ENCODE results near the gene UBN1. TPM values are rescaled to one million over a fixed set of nuclear protein-coding genes. Genes with fewer than 3 reads are reported as not detected.

The UBN1 gene
- total and polyA plus RNA-seq, 2 donors (not counting 3 experiments of a cell fraction or from before 2014, with no cell fraction given) = 26.0 to 44.8 TPM

GRCh38 chr16:4820652-4821051, 26.6 kb upstream of the UBN1 start:
- Histone ChIP-seq H3K36me3 (ENCODE audit: control insufficient read depth in 2 of 2, extremely low read depth in 1 of 2, insufficient read depth in 2 of 2, low read length in 2 of 2) (peaks cover 29 to 46% of the 10 kb centered on the region in 2 experiments), H3K27ac (ENCODE audit: insufficient read depth, low read depth, low read length) (no peak overlapping the region), H2AFZ (ENCODE audit: low read depth, low read length) (no peak overlapping the region), H3K9ac (replicated peaks; ENCODE audit: extremely low read depth, insufficient read depth, low read length) (no peak overlapping the region), H3K4me3 (replicated peaks in 1 of 3; ENCODE audit: insufficient read depth in 1 of 3, low read depth in 1 of 3, low read length in 3 of 3) (no peak overlapping the region), H3K4me1 (ENCODE audit: control insufficient read depth, extremely low read depth, insufficient read depth, low read length) (no peaks in the 10 kb centered on the region), H3K79me2 (ENCODE audit: control insufficient read depth, insufficient read depth, low read length) (no peaks in the 10 kb centered on the region), H3K27me3 (ENCODE audit: control insufficient read depth in 2 of 2, insufficient read depth in 2 of 2, low read length in 2 of 2) (no peaks in the 10 kb centered on the region), H4K20me1 (replicated peaks; ENCODE audit: control insufficient read depth, extremely low read depth, insufficient read depth, low read length) (no peaks in the 10 kb centered on the region), H3K9me1 (replicated peaks; ENCODE audit: control insufficient read depth, extremely low read depth, insufficient read depth, low read length) (no peaks in the 10 kb centered on the region), H3K4me2 (ENCODE audit: insufficient read depth, low read length) (no peak overlapping the region), H3K9me3 (replicated peaks; ENCODE audit: control insufficient read depth, insufficient read depth, low read length) (no peaks in the 10 kb centered on the region)
- FAIRE-seq (no peak), DNase-seq (ENCODE audit: low read depth, low spot score) (no peak)
- BruUV-seq (replicated peaks) = no TSS peak
- dilution Hi-C loops (cut with MboI; ENCODE audit: extremely low pct_ligation_motif_present, low sequenced_read_pairs) (no loop called here), intact Hi-C loops (cut with micrococcal nuclease) (no loop called here)
- no peak for TF ChIP-seq POLR2A (IDR thresholded peaks at IDR 0.05; ENCODE audit: low read depth, low read length)
- no peak for TF ChIP-seq CTCF (IDR thresholded peaks at IDR 0.05; ENCODE audit: extremely low read depth in 1 of 2, insufficient read depth in 1 of 2, low read depth in 1 of 2, low read length in 2 of 2)
- no peak for TF ChIP-seq JUN (IDR thresholded peaks at IDR 0.05; ENCODE audit: borderline replicate concordance, insufficient read depth, insufficient read length, low read depth)
- no peak for TF ChIP-seq POLR2AphosphoS5 (IDR thresholded peaks at IDR 0.05; ENCODE audit: insufficient read depth, low read depth, low read length)
- no peak for TF ChIP-seq GATA2 (IDR thresholded peaks at IDR 0.05; ENCODE audit: insufficient read depth, insufficient read length, low read depth, low read length)
- TF ChIP-seq MYC (IDR thresholded peaks at IDR 0.05; ENCODE audit: low read depth, low read length) = no peak
- no peak for TF ChIP-seq FOS (IDR thresholded peaks at IDR 0.05; ENCODE audit: borderline replicate concordance, insufficient read depth, low read length)
- TF ChIP-seq EZH2 (IDR thresholded peaks at IDR 0.05; ENCODE audit: borderline replicate concordance, low read depth, low read length, severe bottlenecking) = no peak
- no peak for TF ChIP-seq MAX (IDR thresholded peaks at IDR 0.05; ENCODE audit: insufficient read depth, insufficient read length)
- ChIA-PET POLR2A (interaction anchor here (1.3 kb wide), 1 partner anchor 18 kb away, joined by 3 read pairs; the partner anchor contains the start of gene ROGDI), CTCF (no interaction called here)

Measured in endothelial cell of umbilical vein (primary cell).